Osteoblast (primary cell): ENCODE measurements around the gene MAPK6. TPM values are rescaled to one million over a fixed set of nuclear protein-coding genes. Genes with fewer than 3 reads are reported as not detected.

Experiments used
- DNase-seq: peaks from one replicate; pipeline ENCODE4 v3.0.0; 2011; ENCODE audit warnings: low spot score, mixed read lengths; ENCODE audit not compliant: insufficient read length; ENCODE audit errors: missing footprints
- H2AFZ ChIP-seq: 2 replicates; pipeline ENCODE4 v1.6.0; 2011; ENCODE audit warnings: mild to moderate bottlenecking, low read length
- H3K27ac ChIP-seq: 2 replicates; pipeline ENCODE4 v1.5.1; 2011; ENCODE audit warnings: mild to moderate bottlenecking, low read depth, low read length, moderate library complexity
- H3K27me3 ChIP-seq: 2 replicates; pipeline ENCODE4 v1.6.0; 2012; ENCODE audit warnings: mild to moderate bottlenecking, control low read depth, inconsistent platforms, low read length, moderate library complexity; ENCODE audit not compliant: insufficient read depth
- H3K36me3 ChIP-seq: 2 replicates; pipeline ENCODE4 v1.5.1; 2011; ENCODE audit warnings: mild to moderate bottlenecking, low read length, control low read depth, moderate library complexity; ENCODE audit not compliant: insufficient read depth
- H3K4me1 ChIP-seq: 2 replicates; pipeline ENCODE4 v1.5.1; 2011; ENCODE audit warnings: mild to moderate bottlenecking, low read length, control low read depth, moderate library complexity; ENCODE audit not compliant: insufficient read depth
- H3K4me2 ChIP-seq: 2 replicates; pipeline ENCODE4 v1.6.0; 2011; ENCODE audit warnings: mild to moderate bottlenecking, low read length; ENCODE audit not compliant: insufficient read depth
- H3K4me3 ChIP-seq: fragments of 200-600 bp; sonication (generic); 3 replicates; pipeline ENCODE4 v1.5.1; 2012; ENCODE audit warnings: mild to moderate bottlenecking, low read length, inconsistent platforms; ENCODE audit not compliant: insufficient read depth
- H3K79me2 ChIP-seq: 2 replicates; pipeline ENCODE4 v1.6.0; 2012; ENCODE audit warnings: mild to moderate bottlenecking, low read length, control low read depth, inconsistent platforms; ENCODE audit not compliant: insufficient read depth
- H3K9me3 ChIP-seq: 2 replicates; pipeline ENCODE4 v1.5.1; 2011; ENCODE audit warnings: low read depth, low read length, control low read depth
- H4K20me1 ChIP-seq: 2 replicates; pipeline ENCODE4 v1.6.0; 2012; ENCODE audit warnings: mild to moderate bottlenecking, low read length, control low read depth; ENCODE audit not compliant: insufficient read depth
- CTCF ChIP-seq: IDR thresholded peaks from 2 replicates; pipeline ENCODE4 v1.5.1; 2011; ENCODE audit warnings: mild to moderate bottlenecking, low read depth, low read length, moderate library complexity; ENCODE audit errors: extremely low read depth
- total RNA-seq: library from RNA; depleted of rRNA; stranded (reverse); fragments of >200 nt; gene quantifications from 2 replicates; pipeline ENCODE4 v1.2.3, GENCODE V29; 2012

The MAPK6 gene
- total RNA-seq, 1 donor: 86.9 TPM

- Histone ChIP-seq H3K4me1 (peaks cover 3% of the 10 kb centered on the region), H3K79me2 (peaks cover 59% of the 10 kb centered on the region)
These were observed 37.0 kb downstream of the MAPK6 start for GRCh38 chr15:52056001-52056400.

GRCh38 chr15:52056496-52056895 is 37.5 kb downstream of the MAPK6 start:
- H3K79me2 ChIP-seq: peaks cover 56% of the 10 kb centered on the region
- H3K4me1 ChIP-seq: peaks cover 3% of the 10 kb centered on the region
- no peak for TF ChIP-seq CTCF
- no peak overlapping the region for H3K4me3 ChIP-seq
- H3K4me2 ChIP-seq: no peak overlapping the region
- H2AFZ ChIP-seq: no peak overlapping the region
- H4K20me1 ChIP-seq: peaks cover 14% of the 10 kb centered on the region
- H3K9me3 ChIP-seq: no peaks in the 10 kb centered on the region
- H3K36me3 ChIP-seq: peaks cover 61% of the 10 kb centered on the region
- no peaks in the 10 kb centered on the region for H3K27me3 ChIP-seq
- DNase-seq: no peak
- no peak overlapping the region for H3K27ac ChIP-seq

More at GRCh38 chr15:52056001-52056400, 37.0 kb downstream of the MAPK6 start:
- Histone ChIP-seq H3K36me3 (peaks cover 60% of the 10 kb centered on the region), H2AFZ (no peak overlapping the region), H3K4me2 (no peak overlapping the region), H3K27me3 (no peaks in the 10 kb centered on the region), H3K27ac (no peak overlapping the region), H4K20me1 (peaks cover 14% of the 10 kb centered on the region), H3K9me3 (no peaks in the 10 kb centered on the region), H3K4me3 (no peak overlapping the region)
- no peak for DNase-seq
- TF ChIP-seq CTCF: no peak

- no peak for DNase-seq
- Histone ChIP-seq H3K79me2 (peaks cover 53% of the 10 kb centered on the region), H3K4me3 (no peak overlapping the region)
These were observed 39.0 kb downstream of the MAPK6 start for GRCh38 chr15:52057996-52058395.

GRCh38 chr15:52060501-52060900 is 41.5 kb downstream of the MAPK6 start:
- no peak overlapping the region for H2AFZ ChIP-seq
- no peak for DNase-seq
- H3K27me3 ChIP-seq: no peaks in the 10 kb centered on the region
- TF ChIP-seq CTCF: no peak
- H4K20me1 ChIP-seq: peaks cover 6% of the 10 kb centered on the region
- peaks cover 39% of the 10 kb centered on the region for H3K79me2 ChIP-seq
- H3K4me1 ChIP-seq: no peaks in the 10 kb centered on the region
- no peaks in the 10 kb centered on the region for H3K9me3 ChIP-seq
- no peak overlapping the region for H3K27ac ChIP-seq
- peaks cover 71% of the 10 kb centered on the region for H3K36me3 ChIP-seq
- no peak overlapping the region for H3K4me2 ChIP-seq
- H3K4me3 ChIP-seq: no peak overlapping the region

More at GRCh38 chr15:52057996-52058395, 39.0 kb downstream of the MAPK6 start:
- H2AFZ ChIP-seq: no peak overlapping the region
- no peaks in the 10 kb centered on the region for H3K27me3 ChIP-seq
- no peak overlapping the region for H3K4me2 ChIP-seq
- TF ChIP-seq CTCF: no peak
- H3K9me3 ChIP-seq: no peaks in the 10 kb centered on the region
- H4K20me1 ChIP-seq: peaks cover 11% of the 10 kb centered on the region
- peaks cover 67% of the 10 kb centered on the region for H3K36me3 ChIP-seq
- H3K27ac ChIP-seq: no peak overlapping the region
- H3K4me1 ChIP-seq: peaks cover 3% of the 10 kb centered on the region
